AG09309 (cell line): ENCODE data around the gene ZNF618.

Experiments used
- DNase-seq: peaks from one replicate; pipeline ENCODE4 v3.0.0-alpha.2; 2010; ENCODE audit warnings: low read depth
- H3K4me3 ChIP-seq: 2 replicates; pipeline ENCODE4 v1.5.1; 2011; ENCODE audit warnings: mild to moderate bottlenecking, low read depth, low read length, moderate library complexity; ENCODE audit not compliant: control insufficient read depth
- CTCF ChIP-seq: IDR thresholded peaks from 2 replicates; pipeline ENCODE4 v1.5.1; 2011; ENCODE audit warnings: mild to moderate bottlenecking, low read depth, low read length, inconsistent platforms; ENCODE audit not compliant: insufficient read depth, control insufficient read depth; ENCODE audit errors: missing control alignments

Gene ZNF618

GRCh38 chr9:113949571-113950078, 73.5 kb downstream of the ZNF618 start:
- no peak for TF ChIP-seq CTCF
- no peak overlapping the region for H3K4me3 ChIP-seq
- DNase-seq = no peak

GRCh38 chr9:113950195-113951031, 74.3 kb downstream of the ZNF618 start:
- no peak for TF ChIP-seq CTCF
- no peak for DNase-seq
- H3K4me3 ChIP-seq = no peak overlapping the region

- no peak for DNase-seq
- TF ChIP-seq CTCF = no peak
- no peak overlapping the region for H3K4me3 ChIP-seq
These were observed 74.9 kb downstream of the ZNF618 start for GRCh38 chr9:113951032-113951372.

DNA sequence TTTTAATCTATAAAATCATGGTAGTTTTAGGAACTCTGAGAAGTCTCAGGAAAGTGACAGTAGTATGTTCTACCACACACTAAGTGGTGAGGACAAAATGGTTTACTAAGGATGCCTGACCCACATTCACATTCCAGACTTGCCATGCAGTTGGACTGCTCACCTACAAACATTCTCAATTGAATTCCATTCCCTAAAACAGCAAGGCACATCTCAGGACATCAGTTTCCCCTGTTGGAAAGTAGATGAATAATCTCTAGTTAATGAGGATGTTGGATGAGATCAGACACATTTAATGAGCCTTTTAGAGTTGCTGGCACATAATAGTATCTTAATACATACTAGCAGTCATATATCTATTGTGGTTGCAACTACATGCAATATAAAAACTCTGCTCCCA, 76.6 kb downstream of the ZNF618 start:
- no peak for TF ChIP-seq CTCF
- no peak overlapping the region for H3K4me3 ChIP-seq

DNA sequence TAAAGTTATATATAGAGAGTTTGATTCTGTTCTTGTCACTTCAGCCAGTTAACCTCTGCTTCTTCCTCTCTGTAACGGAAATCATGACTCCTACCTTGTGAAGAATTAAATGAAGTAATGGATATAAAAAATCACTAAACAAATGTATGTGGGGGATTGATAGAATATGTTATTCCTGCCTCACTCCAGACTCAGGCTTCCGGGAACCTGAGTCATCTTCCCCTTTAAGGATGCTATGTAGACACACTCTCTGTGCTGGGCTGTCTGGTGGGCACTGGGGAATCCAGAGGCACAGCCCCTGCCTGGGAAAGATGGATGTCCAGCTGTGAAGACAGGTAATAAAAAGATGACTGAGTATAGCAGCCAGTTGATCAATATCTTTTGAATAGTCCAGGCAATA, 77.4 kb downstream of the ZNF618 start:
- no peak for DNase-seq
- no peak for TF ChIP-seq CTCF
- no peak overlapping the region for H3K4me3 ChIP-seq

More for the DNA sequence above, 76.6 kb downstream of the ZNF618 start:
- DNase-seq = no peak

DNA sequence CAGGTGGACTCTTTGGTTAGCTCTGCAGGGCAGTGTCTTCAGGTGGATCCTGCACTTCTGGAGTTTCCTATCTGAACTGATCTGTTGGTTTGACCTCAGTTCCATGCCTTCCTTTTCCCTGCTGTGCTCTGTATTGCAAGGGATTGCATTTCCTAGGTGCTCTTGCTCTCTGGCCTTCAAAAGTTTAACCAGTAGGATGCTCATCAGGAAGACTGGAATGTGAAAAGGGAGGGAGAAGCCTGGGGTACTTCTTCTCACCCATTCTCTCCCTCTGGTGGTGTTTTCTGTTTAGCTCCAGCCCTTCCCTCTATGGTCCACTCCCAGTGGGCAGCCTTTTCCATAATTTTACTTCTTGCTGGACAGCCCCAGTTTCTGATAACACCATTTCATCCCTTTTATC, 78.5 kb downstream of the ZNF618 start:
- no peak for TF ChIP-seq CTCF
- DNase-seq = no peak
- H3K4me3 ChIP-seq = no peak overlapping the region
